ENCODE results near the gene RRAGD.

Gene RRAGD, protein sequence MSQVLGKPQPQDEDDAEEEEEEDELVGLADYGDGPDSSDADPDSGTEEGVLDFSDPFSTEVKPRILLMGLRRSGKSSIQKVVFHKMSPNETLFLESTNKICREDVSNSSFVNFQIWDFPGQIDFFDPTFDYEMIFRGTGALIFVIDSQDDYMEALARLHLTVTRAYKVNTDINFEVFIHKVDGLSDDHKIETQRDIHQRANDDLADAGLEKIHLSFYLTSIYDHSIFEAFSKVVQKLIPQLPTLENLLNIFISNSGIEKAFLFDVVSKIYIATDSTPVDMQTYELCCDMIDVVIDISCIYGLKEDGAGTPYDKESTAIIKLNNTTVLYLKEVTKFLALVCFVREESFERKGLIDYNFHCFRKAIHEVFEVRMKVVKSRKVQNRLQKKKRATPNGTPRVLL

DNA sequence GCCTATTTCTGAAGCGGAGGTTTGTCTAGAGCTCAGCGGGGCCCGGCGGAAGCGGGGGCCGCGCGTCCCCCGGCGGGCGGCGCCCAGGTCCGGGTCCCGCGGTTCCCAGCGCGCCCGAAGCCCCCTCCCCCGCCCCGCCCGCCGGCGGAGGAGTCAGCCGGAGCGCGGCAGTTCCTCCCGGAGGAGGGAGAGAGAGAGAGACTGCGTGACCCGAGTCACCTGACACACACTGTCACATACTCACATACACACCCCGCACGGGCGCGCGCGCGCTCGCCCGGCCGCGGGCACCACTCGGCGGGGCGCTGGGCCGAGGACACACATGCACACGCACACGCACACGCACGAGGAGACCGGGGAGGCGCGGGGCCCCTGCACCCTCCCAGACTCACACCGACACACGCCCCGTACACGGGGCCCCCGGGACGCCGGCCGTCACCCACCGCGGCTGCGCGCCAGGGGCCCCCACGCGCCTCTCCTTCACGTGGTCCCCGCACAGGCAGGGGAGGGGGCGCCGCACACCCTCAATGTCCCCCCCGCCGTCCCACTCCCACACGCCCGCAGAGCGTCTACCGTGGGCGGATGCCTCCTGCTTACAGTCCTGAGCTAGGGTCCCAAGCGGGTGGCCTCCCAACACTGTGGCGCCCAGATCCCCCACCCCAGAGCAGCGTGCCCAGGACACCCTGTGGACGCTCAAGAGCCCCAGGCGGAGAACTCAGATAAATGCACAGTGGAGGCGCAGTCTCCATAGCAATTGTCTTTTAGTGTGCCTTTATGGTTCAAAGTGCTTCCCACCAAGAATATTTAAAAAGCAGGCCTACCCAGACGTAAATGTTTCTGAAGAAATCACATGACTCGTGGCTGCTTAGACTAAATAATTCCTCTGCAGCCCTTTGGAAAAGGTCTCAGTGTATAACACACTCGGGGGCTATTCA is at the start of gene RRAGD:
TSS of gene RRAGD (minus strand) at position 203 of the 935 bp plus-strand sequence. CDS start 280 bp downstream, outside the sequence.
- peak; percentile 22 for DNase-seq

DNA sequence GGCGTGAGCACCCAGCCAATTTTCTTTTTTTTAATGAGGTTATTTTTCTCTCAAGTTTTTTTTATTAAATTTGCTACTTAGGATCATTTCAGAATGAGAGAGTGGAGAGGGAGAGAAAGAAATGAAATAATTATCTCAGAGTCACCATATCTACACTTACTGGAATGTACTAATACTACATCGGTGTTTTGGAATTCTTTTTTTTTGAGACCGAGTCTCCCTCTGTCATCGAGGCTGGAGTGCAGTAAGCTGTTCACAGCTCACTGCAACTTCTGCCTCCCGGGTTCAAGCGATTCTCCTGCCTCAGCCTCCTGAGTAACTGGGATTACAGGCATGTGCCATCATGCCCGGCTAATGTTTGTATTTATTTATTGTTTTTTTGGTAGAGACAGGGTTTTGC is 48.6 kb upstream of the RRAGD start:
- no peak for DNase-seq

DNA sequence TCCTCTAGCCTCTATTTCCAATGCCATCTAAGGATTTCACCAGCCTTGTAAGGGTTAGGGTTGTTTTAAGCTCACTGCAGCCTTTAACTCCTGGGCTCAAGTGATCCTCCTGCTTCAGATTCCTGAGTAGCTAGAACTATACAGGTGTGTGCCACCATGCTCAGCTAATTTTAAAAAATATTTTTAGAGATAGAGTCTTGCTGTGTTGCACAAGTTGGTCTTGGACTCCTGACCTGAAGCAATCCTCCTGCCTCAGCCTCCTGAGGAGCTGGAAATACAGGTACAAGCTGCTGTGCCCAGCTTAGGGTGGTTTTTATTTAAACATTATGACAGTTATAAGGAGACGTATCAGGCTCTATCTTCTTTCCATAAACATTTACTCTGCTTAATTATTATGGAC is 47.4 kb upstream of the RRAGD start:
- DNase-seq: no peak

DNA sequence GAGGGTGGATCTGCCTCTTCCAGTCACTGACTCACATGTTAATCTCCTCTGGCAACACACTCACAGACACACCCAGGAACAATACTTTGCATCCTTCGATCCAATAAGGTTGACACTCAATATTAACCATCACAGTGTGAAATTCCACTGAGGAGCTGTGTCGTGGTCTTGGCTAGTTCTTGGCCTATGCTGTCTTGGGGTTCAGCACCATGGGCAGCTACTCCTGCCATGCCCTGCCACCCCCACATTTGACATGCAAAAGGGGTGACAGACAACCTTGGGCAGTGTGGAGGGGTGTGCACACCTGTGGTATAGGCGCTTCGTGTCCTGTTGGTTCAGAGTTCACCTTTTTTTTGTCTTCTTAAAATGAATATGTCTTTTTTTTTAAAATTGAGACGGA is 46.6 kb upstream of the RRAGD start:
- no peak for DNase-seq

DNA sequence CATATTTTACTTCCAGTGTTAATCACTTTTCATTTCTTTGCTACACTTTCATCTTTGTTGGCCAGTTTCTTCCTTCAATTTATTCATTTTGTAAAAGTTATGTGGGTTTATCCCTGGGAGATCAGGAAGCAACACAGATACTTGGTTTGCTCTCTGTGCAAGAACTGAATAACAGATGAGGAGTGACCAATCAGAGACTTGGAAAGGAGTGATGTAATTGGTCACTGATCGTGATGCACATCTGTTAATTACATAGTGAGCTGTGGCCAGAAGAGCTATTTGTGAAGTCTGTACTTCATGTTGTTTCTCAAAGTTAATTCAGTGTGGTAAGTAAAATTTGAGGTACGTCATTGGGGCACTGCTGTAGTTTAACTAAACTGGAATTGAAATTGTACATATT is 42.2 kb upstream of the RRAGD start:
- no peak for DNase-seq

DNA sequence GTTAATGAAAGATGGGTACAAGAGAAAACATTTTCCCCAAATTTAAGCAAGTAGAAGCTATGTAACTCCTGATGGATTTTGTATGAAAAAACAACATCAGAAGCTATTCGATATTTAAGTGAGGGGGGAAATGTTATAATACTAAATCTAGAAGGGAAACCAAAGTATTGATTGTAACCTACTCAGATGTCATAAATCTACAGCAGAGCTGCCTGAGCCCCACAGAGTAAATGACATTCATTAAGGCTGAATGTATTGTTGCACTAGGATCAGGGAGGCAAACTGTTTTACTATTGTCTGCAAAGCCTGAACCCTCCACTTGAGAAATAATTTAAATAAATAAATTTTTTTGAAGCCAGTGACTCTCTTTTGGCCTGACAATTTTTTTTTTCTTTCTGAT is 40.2 kb upstream of the RRAGD start:
- DNase-seq: no peak

DNA sequence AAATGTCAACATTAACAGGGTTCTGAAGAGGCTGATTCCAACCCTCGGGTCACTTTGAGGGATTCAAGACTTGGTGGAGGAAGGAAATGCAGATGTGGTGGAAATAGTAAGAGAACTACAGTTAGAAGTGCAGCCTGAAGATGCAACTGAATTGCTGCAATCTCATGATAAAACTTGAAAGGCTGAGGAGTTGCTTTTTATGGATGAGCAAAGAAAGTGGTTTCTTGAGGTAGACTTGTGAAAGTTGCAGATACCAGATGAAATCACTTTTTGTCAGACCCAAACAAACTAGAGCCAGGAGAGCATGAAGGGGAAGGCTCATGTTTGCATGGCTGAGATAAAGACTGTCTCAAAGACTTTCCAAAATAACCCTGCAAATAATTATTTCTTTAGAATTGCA is 37.1 kb upstream of the RRAGD start:
- DNase-seq: no peak

DNA sequence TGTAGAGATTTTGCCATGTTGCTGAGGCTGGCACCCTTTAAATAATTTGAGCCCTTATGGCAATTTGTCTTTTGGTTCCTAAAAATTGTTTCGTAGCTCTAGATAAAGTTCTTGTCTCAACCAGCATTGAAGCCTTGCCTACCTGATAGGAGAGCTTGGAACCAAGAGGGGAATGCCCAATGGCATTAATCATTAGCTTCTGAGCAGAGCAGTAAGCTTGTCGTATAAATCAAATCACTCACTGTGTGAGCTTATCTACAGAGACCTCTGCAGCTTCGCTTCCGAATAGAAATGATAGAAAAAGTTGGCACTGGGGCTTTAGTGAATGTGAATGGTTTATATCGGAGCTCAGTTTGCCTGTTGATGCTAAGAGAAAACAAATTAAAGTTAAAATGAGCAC is 31.6 kb upstream of the RRAGD start:
- DNase-seq: no peak

DNA sequence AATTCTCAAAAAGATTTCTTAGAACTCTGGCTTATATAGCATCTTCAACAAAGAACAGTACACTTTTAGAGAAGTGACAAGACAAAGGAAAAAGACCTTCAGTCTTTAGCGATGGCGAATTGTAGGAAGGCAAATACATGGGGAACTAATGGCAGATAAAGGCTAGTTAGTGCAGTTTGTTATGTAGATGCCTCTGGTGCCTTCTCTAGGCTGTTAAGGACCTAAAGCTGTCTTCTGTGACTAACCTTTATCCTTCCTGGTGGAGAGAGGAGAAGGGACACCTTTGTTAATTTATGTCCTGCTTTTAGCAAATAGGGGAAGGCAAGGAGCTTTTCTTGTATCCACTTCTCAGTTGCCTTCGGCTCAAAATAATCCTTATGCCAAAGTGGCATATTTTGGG is 28.1 kb upstream of the RRAGD start:
- DNase-seq: no peak

DNA sequence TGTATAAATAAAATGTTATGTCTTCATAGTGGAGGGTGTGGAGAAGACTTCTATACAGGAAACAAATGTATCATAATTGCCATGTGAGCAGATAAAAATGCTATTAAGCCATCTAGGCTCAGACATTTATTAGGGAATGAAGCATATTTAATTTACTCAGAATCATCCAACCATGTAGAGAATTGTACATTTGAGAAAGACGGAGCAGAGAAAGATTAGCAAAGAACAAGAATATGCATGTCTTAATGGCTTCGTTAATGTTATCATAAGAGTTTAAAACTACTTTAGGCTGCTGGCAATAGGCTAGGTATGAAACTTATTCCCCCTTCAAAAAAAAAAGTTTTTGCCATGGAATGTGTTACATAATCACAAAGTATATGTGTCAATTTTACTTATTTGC is 26.9 kb upstream of the RRAGD start:
- DNase-seq: no peak

DNA sequence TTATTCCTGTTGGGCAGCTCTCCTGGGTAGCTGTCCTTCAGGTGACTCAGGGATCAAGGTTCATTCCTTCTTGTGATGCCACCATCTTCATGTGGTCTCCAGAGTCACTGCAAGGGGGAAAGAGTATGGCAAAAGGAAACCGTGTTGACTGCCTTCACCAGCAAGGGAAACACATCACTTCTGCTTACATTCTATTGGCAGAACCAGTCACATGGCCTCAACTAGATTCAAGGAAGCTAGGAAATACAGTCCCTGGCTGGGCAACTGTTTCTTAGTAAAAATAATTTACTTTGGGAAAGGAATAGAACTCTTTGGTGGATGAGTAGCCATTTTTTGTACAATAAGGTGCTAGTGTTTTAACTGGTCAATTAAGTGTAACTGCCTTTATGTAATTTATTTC is 26.2 kb upstream of the RRAGD start:
- no peak for DNase-seq

DNA sequence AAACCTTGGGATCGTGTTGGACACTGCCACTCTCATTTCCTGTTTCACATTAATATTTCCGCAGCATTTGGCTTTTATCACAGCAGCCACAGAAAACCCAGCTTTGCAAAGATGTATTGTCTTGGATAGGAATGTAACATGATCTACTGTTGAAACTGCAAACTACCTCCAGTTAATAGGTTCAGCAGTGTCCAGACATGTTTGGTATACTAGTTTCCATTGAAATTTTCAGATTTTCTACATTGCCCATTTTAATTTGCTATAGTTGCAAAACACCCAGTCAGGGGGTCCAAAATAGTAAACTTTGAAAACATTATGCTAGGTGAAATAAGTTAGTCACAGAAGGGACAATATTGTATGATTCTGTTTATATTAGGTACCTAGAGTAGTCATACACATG is 24.2 kb upstream of the RRAGD start:
- DNase-seq: no peak

DNA sequence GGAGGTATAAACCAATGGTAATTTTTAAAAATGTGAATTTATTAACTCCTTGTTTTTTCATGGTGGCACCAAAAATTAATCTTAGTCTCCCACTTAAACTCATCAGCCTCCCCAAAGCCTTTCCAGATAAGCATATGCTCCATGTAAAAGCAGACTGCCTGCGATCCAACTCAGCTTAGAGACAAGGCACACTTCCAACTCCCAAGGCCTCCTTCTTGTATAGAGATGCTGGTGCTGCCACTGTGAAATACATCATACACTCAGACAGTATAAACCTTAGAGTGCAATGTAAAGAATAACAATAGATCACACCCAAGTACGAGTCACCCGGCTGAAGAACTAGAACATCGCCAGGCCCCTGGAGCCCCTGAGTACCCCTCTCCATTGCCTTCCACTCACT is 22.9 kb upstream of the RRAGD start:
- no peak for DNase-seq

DNA sequence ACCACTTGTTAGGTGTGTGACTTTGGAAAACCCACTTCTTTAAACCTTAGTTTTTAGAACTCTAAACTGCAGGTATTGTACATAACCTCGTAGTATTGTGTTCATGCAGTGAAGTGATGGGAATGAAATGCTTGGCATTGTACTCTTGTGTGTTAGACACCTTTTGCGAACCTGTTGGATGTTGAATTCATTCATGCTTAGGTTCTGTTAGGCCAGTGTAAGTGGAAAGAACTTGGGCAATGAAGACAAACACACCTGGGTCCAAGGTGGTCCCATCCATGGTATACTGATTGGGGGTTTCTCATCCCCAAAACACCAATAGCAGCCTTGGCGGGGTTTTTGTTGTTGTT is 22.1 kb upstream of the RRAGD start:
- DNase-seq: no peak

DNA sequence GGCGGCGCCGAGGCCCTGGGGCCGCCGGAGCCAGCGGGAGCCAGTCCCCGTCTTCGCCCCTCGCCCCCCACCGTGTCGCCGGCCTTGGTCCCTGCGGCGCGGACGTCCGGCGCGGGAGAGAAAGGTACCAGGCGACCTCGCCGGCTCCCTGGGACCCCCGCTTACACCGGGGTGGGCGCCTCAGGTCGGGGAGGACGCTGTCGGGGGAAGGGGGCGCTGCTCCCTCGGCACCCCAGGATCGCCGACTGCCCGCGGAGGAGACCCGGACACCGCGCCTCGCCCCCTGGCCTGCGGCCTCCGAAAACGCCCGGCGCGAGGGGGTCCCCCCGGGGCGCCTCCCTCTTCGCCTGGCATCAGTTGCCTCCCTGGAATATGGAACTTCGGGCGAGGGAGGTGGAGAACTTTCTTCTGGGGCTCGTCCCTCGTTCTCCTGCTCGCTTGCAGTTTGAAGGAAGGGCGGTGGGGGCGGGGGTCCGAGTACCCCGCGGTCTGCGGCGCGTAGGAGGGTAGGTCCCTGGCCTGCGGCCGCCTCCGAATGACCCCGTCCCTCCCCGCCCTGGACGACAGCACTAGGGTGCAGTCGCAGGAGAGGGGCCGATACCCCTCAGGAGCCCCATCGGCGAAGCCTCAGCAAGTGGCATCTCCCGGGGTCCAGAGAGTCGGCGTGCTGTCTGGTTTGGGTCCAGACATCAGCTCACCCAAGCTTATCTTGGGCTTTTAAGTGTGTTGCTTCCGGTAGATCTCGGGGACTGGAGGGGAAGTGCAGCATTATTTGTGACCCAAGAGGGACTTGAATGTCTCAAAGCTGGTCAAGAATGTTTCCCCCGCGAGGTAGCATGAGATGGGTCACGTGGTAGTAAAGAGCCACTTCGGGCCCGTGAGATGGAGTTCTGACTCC is 21.4 kb upstream of the RRAGD start:
- DNase-seq: no peak

DNA sequence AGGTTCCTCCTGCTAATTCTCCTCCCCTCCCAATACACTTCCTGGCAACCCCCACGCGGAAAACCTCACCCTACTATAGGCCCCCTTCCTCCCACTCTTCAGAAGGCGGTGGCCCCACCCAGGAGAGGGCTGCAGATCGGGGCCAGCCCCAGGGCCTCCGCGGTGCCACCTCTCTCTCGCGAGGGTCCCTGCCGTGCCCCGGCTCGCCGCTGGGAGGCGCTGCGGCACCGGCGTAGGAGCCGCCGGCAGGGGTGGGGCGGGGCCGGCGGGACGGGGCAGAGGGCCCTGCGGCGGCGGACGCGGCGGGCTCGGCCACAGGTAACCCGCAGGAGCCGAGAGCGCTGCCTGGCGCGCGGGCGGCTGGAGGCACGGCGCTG is 20.8 kb upstream of the RRAGD start, which contains the start of gene ANKRD6:
TSS of gene ANKRD6 (plus strand) at position 278 of the 377 bp plus-strand sequence. CDS start 133,825 bp downstream, outside the sequence.
- DNase-seq: no peak

DNA sequence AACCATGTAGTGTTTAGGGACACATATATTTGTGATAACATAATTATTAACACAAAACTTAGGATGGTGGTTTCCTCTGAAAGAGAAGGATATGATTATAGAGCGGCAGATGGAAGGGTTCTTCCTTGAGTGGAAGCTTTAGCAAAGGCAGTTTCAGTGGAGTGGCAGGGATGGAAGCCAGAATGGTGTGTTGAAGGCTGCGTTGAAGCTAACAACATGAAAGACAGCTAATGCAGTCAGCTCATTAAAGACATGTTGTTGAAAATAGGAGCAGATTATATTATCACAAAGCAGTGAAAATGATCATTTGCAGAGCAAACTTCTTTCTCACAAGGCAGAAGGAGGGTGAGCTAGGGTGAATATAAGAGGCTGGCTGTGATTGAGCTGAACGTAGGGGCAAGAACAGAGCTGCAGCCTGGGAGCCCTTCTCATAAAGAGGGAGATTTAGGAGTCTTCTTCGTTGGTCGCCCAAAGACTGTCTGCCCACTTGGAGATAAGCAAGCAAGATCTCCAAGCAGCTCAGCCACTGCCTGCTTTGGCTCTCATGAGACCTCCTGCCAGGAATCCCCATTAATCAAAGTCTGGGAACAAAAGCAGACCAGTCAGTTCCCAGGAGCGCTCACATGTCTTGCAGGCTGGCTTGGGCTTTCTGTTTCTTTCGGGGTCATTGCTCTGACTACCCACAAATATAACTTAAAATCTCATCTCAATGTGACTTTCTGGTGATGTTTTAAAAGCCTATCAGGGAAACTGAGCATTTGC is 18.3 kb upstream of the RRAGD start:
- DNase-seq: peak; percentile 16

DNA sequence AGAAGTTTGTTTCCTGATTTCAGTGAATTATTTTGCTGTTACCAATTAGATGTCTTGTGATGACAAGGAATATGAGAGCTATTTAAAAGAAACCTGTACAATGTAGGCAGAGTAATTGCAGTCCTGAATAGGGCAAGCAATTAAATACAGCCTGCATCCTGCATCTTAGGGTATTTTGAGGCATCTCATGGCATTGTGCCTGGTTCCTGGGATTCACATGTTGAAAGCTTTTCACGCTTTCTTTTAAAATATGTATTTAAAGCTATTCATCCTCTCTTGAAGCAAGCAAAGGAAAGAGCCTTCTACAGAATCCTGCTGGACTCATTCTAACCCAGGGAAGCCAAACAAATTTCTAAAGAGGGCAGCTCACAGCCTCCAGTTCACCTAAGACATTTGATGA is 4.7 kb upstream of the RRAGD start:
- no peak for DNase-seq

DNA sequence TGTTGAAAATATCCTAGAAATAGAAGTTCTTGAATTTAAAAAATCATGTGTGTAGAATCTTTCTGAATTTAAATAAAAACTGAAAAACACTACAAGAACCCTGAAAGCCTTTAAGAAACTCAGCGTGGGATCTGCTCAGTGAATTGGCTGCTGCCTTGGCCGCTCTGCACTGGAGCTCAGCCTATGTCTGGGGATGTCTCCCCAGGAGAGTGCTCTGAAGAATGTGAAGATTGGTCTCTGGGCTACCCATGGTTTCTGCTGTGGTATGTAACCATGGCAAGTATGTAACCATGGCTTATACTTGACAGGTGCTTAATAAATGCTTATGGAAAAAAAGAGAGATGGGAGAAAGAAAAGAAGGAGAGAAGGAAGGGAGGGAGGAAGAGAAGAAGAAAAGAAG is 3.1 kb upstream of the RRAGD start:
- DNase-seq: no peak

DNA sequence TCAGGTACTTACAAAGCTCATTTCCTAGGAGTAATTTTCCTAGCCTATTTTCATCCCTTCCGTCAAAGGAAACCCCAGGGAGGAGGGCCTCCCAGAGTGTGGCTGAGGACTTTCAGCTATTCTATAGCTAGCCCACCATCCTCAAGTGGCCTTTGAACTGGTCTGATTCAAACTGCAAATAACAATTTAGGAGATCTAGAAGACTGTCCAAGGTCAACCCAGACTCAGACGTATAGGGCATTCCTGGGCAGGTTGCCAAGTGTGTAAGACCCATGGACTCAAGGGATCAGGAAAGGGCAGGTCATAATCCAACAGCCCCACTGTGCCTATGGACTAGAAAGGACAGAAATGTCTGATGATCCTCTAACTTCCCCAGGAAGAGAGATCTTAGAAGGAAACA is 2.1 kb upstream of the RRAGD start:
- no peak for DNase-seq

DNA sequence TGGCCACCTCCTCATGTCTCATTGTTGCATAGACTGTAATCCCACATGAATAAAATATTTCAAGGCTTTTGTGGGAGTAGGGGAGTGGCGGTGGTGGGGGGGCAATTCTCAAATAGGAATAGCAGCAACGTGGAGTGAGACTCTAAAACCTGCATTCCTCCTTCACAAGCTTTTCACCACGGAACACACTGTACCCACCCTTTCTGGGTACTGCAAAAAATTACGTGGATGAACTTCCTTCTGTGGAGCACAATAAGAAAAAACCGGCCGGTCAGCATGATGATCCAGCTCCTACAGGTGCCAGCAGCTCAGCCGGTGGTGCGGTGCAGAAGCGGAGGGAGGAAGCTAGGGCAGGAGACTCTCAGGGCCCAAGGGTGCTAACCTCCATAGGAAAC is 930 bp upstream of the RRAGD start:
- DNase-seq: no peak

Measured in DMS 273 treated with DMSO at 0.1 percent for 48 hours (cell line).